Measurements from ENCODE around the gene URB1. TPM values are rescaled to one million over a fixed set of nuclear protein-coding genes. Genes with fewer than 3 reads are reported as not detected.

The URB1 gene
- total and polyA plus RNA-seq, 2 experiments from 2014 or later = 7.7 to 44.1 TPM

DNA sequence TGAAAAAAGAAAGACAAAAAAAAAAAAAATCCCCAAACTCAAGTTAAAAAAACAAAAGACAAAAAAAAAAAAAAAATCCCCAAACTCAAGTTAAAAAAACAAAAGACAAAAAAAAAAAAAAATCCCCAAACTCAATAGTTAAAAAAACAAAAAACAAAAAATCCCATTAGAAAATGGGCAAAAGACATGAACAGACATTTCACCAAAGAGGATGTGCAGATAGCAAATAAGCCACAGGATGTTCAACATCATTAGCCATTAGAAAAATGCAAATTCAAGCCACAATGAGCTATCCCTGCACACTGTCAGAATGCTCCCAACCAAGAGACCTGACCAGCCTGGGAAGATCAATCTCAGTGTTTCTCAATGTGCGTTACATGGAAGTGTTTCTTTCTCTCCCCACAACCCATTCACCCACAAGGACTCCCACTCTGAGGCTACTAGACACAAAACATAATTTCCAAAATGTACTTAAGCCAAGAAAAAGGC lies 60.3 kb downstream of the URB1 start:
- DNase-seq (ENCODE audit: low spot score) (no peak), ATAC-seq (no peak)
- no peak overlapping the region for H3K4me3 Mint-ChIP-seq
- no peaks in the 10 kb centered on the region for H3K9me3 Mint-ChIP-seq
- Histone ChIP-seq H3K36me3 (ENCODE audit: insufficient read depth) (peaks cover 47% of the 10 kb centered on the region), H2AFZ (no peak overlapping the region), H3K4me1 (ENCODE audit: insufficient read depth) (no peaks in the 10 kb centered on the region), H3K4me3 (no peak overlapping the region), H3K27ac (ENCODE audit: low read depth) (no peak overlapping the region), H4K20me1 (replicated peaks; ENCODE audit: insufficient read depth) (peaks cover 3% of the 10 kb centered on the region; the same call in 1 of the 2 replicates), H3K27me3 (ENCODE audit: insufficient read depth) (no peaks in the 10 kb centered on the region), H3F3A (replicated peaks; ENCODE audit: low read depth) (no peaks in the 10 kb centered on the region), H3K4me2 (no peak overlapping the region), H3K9me2 (ENCODE audit: insufficient read depth) (no peaks in the 10 kb centered on the region), H3K79me2 (replicated peaks; ENCODE audit: insufficient read depth) (no peaks in the 10 kb centered on the region; the same call in 1 of the 2 replicates)
- peaks cover 25% of the 10 kb centered on the region for H3K4me1 Mint-ChIP-seq
- peaks cover 86% of the 10 kb centered on the region for H3K36me3 Mint-ChIP-seq (ENCODE audit: low read depth)
- TF ChIP-seq, protein P1, sequence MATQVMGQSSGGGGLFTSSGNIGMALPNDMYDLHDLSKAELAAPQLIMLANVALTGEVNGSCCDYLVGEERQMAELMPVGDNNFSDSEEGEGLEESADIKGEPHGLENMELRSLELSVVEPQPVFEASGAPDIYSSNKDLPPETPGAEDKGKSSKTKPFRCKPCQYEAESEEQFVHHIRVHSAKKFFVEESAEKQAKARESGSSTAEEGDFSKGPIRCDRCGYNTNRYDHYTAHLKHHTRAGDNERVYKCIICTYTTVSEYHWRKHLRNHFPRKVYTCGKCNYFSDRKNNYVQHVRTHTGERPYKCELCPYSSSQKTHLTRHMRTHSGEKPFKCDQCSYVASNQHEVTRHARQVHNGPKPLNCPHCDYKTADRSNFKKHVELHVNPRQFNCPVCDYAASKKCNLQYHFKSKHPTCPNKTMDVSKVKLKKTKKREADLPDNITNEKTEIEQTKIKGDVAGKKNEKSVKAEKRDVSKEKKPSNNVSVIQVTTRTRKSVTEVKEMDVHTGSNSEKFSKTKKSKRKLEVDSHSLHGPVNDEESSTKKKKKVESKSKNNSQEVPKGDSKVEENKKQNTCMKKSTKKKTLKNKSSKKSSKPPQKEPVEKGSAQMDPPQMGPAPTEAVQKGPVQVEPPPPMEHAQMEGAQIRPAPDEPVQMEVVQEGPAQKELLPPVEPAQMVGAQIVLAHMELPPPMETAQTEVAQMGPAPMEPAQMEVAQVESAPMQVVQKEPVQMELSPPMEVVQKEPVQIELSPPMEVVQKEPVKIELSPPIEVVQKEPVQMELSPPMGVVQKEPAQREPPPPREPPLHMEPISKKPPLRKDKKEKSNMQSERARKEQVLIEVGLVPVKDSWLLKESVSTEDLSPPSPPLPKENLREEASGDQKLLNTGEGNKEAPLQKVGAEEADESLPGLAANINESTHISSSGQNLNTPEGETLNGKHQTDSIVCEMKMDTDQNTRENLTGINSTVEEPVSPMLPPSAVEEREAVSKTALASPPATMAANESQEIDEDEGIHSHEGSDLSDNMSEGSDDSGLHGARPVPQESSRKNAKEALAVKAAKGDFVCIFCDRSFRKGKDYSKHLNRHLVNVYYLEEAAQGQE (IDR thresholded peaks at IDR 0.05; ENCODE audit: unreplicated experiment) = no peak
- TF ChIP-seq ETS1 (IDR thresholded peaks at IDR 0.05) (no peak), NANOG (IDR thresholded peaks at IDR 0.05; ENCODE audit: borderline replicate concordance) (no peak), CREB1 (CRISPR knock-in tag; IDR thresholded peaks at IDR 0.05; ENCODE audit: low read depth) (no peak), EZH2phosphoT487 (IDR thresholded peaks at IDR 0.05; ENCODE audit: unreplicated experiment) (no peak), POLR2AphosphoS5 (IDR thresholded peaks at IDR 0.05; ENCODE audit: low read depth) (no peak), STAT1 (IDR thresholded peaks at IDR 0.05; ENCODE audit: unreplicated experiment) (no peak), ZNF331 (CRISPR knock-in tag; IDR thresholded peaks at IDR 0.05; ENCODE audit: low read depth) (no peak), CTCF (conservative IDR thresholded peaks at IDR 0.05; ENCODE audit: low read depth in 2 of 2) (no peak), ZNF114 (CRISPR knock-in tag; IDR thresholded peaks at IDR 0.05) (no peak), EZH2 (IDR thresholded peaks at IDR 0.05; ENCODE audit: low read depth, unreplicated experiment) (no peak), ZNF462 (CRISPR knock-in tag; IDR thresholded peaks at IDR 0.05) (no peak), JUNB (IDR thresholded peaks at IDR 0.05; ENCODE audit: unreplicated experiment) (no peak)
- peaks cover 5% of the 10 kb centered on the region for H3K27me3 Mint-ChIP-seq (ENCODE audit: insufficient read depth, low read depth, poor library complexity)
- no peak overlapping the region for H3K27ac Mint-ChIP-seq
